Pancreas (tissue), 10 donors: ENCODE results near the gene FABP1. TPM values are rescaled to one million over a fixed set of nuclear protein-coding genes. Genes with fewer than 3 reads are reported as not detected.

Experiments
- ATAC-seq, 4 donors: fragments of 200-7000 bp; cut with Tn5 transposase; one replicate each; pipeline versions ENCODE4 v1.8.0 to v1.9.1; 2020; ENCODE audit warnings: mild to moderate bottlenecking in 4 of 4, moderate library complexity in 4 of 4
- DNase-seq, 6 donors: peaks; one replicate each; pipeline ENCODE4 v3.0.0-alpha.2; 2020
- FAIRE-seq: peaks from 2 replicates; lab custom pipeline; 2012; peaks lifted over from hg19 to GRCh38; lab: Jason Lieb, UNC
- H3K27ac ChIP-seq, 4 donors: fragments of 200-600 bp; sonication (generic); 1 replicate in 3 of 4; 2 replicates in 1 of 4; pipeline versions ENCODE4 v1.5.0 to v1.8.0; 2020
- H3K27me3 ChIP-seq, 4 donors: fragments of 200-600 bp; one replicate each; pipeline ENCODE4 v1.8.0; 2021
- H3K36me3 ChIP-seq, 3 donors: fragments of 200-600 bp; sonication (generic) in 1 of 3; one replicate each; pipeline versions ENCODE4 v1.5.0 to v1.8.0; 2020 to 2021
- H3K4me1 ChIP-seq, 3 donors: fragments of 200-600 bp; one replicate each; pipeline ENCODE4 v1.8.0; 2021
- H3K4me3 ChIP-seq, 4 donors: fragments of 200-600 bp; sonication (generic) in 2 of 4; one replicate each; pipeline versions ENCODE4 v1.5.0 to v1.8.0; 2020 to 2021
- H3K9me3 ChIP-seq, 4 donors: fragments of 200-600 bp; one replicate each; pipeline ENCODE4 v1.8.0; 2021
- WGBS, 2 donors: extraction: QIAGEN DNeasy Blood & Tissue Kit; methylation state at CpG; one replicate each; pipeline ENCODE4 v1.1.7; 2013; 5-methylcytosine and 5-hydroxymethylcytosine counted together
- intact Hi-C, 3 donors: fragments of 100-400 bp; cut with DNase I; formaldehyde crosslinking; loops; one replicate each; pipeline versions ENCODE4 v1.11.1 to v1.14.2; 2022
- polyA plus RNA-seq, 2 donors: library from polyadenylated mRNA; stranded (reverse); fragments of 200-250 nt; gene quantifications; one replicate each; pipeline ENCODE4 v1.2.3, GENCODE V29; 2013
- total RNA-seq, 6 donors: library from RNA; stranded (reverse); fragmentation: NEBNext Ultra II Directional in 4 of 6; extraction: Animal tissue kit (Norgen Biotek cat#: 25700) in 4 of 6; gene quantifications; one replicate each; pipeline versions ENCODE4 v1.2.1 to v1.2.4, GENCODE V29; 2021 to 2023
- TF ChIP-seq, protein P1 (sequence below), 4 donors: fragments of 200-600 bp; sonication (generic) in 3 of 4; IDR thresholded peaks; one replicate each; pipeline versions ENCODE4 v1.5.0 to v1.8.0; 2021; ENCODE audit warnings: antibody characterized with exemption in 4 of 4
- donor health status: healthy with polysubstance abuse.
- donor health status: DM: no; HTN: no; CAD: no; lungs with moderate emphysema.
- donor health status: DM: no; HTN: no; CAD: no.
- donor health status: control.
- donor health status: control.
- donor health status: Bipolar disorder and iron deficiency.
- donor health status: DM: yes; HTN: yes; CAD: no.
- donor health status: DM: no; HTN: no; CAD: no.
- donor health status: DM: no; HTN: no; CAD: no.
- donor health status: DM: yes; HTN: yes; CAD: no.

FABP1 gene
- total and polyA plus RNA-seq, 8 donors = 0.85 to 2.1 (median 1.0) TPM; not detected in 5

DNA sequence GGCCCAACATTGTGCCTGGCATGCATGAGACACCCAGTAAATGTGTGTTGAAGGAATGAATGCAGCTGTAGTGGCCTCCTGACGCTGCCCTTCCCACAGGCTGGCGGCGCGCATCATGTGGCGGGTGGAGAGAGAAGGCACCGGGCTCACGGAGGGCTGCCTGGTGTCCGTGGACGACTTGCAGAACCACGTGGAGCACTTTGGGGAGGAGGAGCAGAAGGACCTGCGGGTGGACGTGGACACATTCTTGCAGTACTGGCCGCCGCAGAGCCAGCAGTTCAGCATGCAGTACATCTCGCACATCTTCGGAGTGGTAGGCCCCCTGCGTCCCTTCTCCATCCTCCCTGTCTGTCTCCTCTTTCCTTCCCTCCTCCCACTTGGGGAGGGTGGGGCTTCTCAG is 40.1 kb downstream of the FABP1 start:
- no peaks in the 10 kb centered on the region for H3K9me3 ChIP-seq
- intact Hi-C loops = no loop called here
- TF ChIP-seq, protein P1, sequence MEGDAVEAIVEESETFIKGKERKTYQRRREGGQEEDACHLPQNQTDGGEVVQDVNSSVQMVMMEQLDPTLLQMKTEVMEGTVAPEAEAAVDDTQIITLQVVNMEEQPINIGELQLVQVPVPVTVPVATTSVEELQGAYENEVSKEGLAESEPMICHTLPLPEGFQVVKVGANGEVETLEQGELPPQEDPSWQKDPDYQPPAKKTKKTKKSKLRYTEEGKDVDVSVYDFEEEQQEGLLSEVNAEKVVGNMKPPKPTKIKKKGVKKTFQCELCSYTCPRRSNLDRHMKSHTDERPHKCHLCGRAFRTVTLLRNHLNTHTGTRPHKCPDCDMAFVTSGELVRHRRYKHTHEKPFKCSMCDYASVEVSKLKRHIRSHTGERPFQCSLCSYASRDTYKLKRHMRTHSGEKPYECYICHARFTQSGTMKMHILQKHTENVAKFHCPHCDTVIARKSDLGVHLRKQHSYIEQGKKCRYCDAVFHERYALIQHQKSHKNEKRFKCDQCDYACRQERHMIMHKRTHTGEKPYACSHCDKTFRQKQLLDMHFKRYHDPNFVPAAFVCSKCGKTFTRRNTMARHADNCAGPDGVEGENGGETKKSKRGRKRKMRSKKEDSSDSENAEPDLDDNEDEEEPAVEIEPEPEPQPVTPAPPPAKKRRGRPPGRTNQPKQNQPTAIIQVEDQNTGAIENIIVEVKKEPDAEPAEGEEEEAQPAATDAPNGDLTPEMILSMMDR (IDR thresholded peaks at IDR 0.05) = no peak
- no peak overlapping the region for H3K27ac ChIP-seq
- ATAC-seq (no peak), DNase-seq (no peak), FAIRE-seq (no peak)
- no peak overlapping the region for H3K4me3 ChIP-seq
- H3K36me3 ChIP-seq = no peaks in the 10 kb centered on the region
- no peaks in the 10 kb centered on the region for H3K4me1 ChIP-seq
- H3K27me3 ChIP-seq = no peaks in the 10 kb centered on the region
- 87 to 89% methylated on average over 17 of the region's 17 CpGs for WGBS, 2 donors

- TF ChIP-seq, protein P1 (IDR thresholded peaks at IDR 0.05) = no peak
- Histone ChIP-seq H3K9me3 (no peaks in the 10 kb centered on the region), H3K27me3 (no peaks in the 10 kb centered on the region)
These were observed 40.8 kb downstream of the FABP1 start for GRCh38 chr2:88087073-88087472.

GRCh38 chr2:88086401-88086800 is 41.5 kb downstream of the FABP1 start:
- no peaks in the 10 kb centered on the region for H3K27me3 ChIP-seq
- H3K36me3 ChIP-seq = no peaks in the 10 kb centered on the region
- DNase-seq (no peak), FAIRE-seq (no peak), ATAC-seq (no peak)
- H3K4me3 ChIP-seq = no peak overlapping the region
- H3K4me1 ChIP-seq = no peaks in the 10 kb centered on the region
- intact Hi-C loops = no loop called here
- TF ChIP-seq, protein P1 (IDR thresholded peaks at IDR 0.05) = no peak
- no peaks in the 10 kb centered on the region for H3K9me3 ChIP-seq
- WGBS, 2 donors = 80 to 92% methylated on average over 9 of the region's 9 CpGs
- no peak overlapping the region for H3K27ac ChIP-seq

More at GRCh38 chr2:88087073-88087472, 40.8 kb downstream of the FABP1 start:
- ATAC-seq (no peak), FAIRE-seq (no peak), DNase-seq (no peak)
- no peak overlapping the region for H3K4me3 ChIP-seq
- WGBS, 2 donors = 88 to 96% methylated on average over 2 of the region's 2 CpGs
- no peaks in the 10 kb centered on the region for H3K36me3 ChIP-seq
- no peak overlapping the region for H3K27ac ChIP-seq
- intact Hi-C loops = no loop called here
- no peaks in the 10 kb centered on the region for H3K4me1 ChIP-seq

DNA sequence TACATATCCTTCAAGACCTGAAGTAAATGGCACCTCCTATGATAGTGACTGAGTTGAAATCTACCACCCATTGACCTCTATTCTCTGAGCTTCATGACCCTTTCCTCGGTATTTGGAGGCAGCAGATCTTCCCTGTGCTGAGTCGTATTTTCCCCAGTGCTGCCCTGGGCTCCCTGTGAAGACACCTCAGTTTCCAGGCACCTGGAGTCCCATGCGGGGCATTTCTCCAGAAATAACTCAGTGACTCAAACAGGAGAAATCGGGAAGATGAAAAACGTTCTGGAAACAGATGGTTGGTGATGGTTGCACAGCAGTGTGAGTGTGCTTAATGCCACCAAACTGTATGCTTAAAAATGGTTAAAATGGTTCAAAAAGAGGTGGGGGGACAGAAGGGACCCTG is 42.3 kb downstream of the FABP1 start:
- DNase-seq = no peak
- H3K27me3 ChIP-seq = no peaks in the 10 kb centered on the region
- WGBS, 2 donors = 67 to 76% methylated on average over 5 of the region's 5 CpGs
- H3K27ac ChIP-seq = no peak overlapping the region
- no peak overlapping the region for H3K4me3 ChIP-seq
- H3K9me3 ChIP-seq = no peaks in the 10 kb centered on the region
- FAIRE-seq = no peak
- intact Hi-C loops = no loop called here
- no peaks in the 10 kb centered on the region for H3K4me1 ChIP-seq
- H3K36me3 ChIP-seq = no peaks in the 10 kb centered on the region
- ATAC-seq = no peak
- TF ChIP-seq, protein P1 (IDR thresholded peaks at IDR 0.05) = no peak

- intact Hi-C loops = no loop called here
- no peaks in the 10 kb centered on the region for H3K4me1 ChIP-seq
- TF ChIP-seq, protein P1 (IDR thresholded peaks at IDR 0.05) = no peak
- no peak overlapping the region for H3K4me3 ChIP-seq
- FAIRE-seq (no peak), DNase-seq (no peak), ATAC-seq (no peak)
- no peaks in the 10 kb centered on the region for H3K36me3 ChIP-seq
- no peaks in the 10 kb centered on the region for H3K27me3 ChIP-seq
- 88 to 94% methylated on average over 2 of the region's 2 CpGs for WGBS, 2 donors
- H3K27ac ChIP-seq = no peak overlapping the region
- H3K9me3 ChIP-seq = no peaks in the 10 kb centered on the region
These were observed 42.8 kb downstream of the FABP1 start for GRCh38 chr2:88085099-88085498.
